Hepatocyte (in vitro differentiated cells): Measurements from ENCODE around the gene SH3TC2. TPM values are rescaled to one million over a fixed set of nuclear protein-coding genes. Genes with fewer than 3 reads are reported as not detected.

Experiments used
- DNase-seq: peaks from one replicate; pipeline ENCODE4 v3.0.0-alpha.2; 2016; ENCODE audit warnings: low spot score
- H2AFZ ChIP-seq: fragments of 200-600 bp; sonication (generic); 2 replicates; pipeline ENCODE4 v1.6.0; 2016; ENCODE audit warnings: antibody characterized with exemption, mild to moderate bottlenecking
- H3K27ac ChIP-seq: fragments of 200-600 bp; sonication (generic); 2 replicates; pipeline ENCODE4 v1.5.1; 2016; ENCODE audit warnings: mild to moderate bottlenecking
- H3K27me3 ChIP-seq: fragments of 200-600 bp; sonication (generic); 2 replicates; pipeline ENCODE4 v1.6.1; 2016
- H3K36me3 ChIP-seq: fragments of 200-600 bp; sonication (generic); replicated peaks from 2 replicates; pipeline ENCODE4 v1.5.1; 2016; ENCODE audit warnings: low read depth; ENCODE audit not compliant: insufficient read depth
- H3K4me1 ChIP-seq: fragments of 200-600 bp; sonication (generic); 2 replicates; pipeline ENCODE4 v1.5.1; 2016; ENCODE audit warnings: mild to moderate bottlenecking, moderate library complexity; ENCODE audit not compliant: insufficient read depth
- H3K4me2 ChIP-seq: fragments of 200-600 bp; sonication (generic); 2 replicates; pipeline ENCODE4 v1.6.0; 2016
- H3K4me3 ChIP-seq: fragments of 200-600 bp; sonication (generic); 2 replicates; pipeline ENCODE4 v1.5.1; 2016; ENCODE audit warnings: mild to moderate bottlenecking
- H3K79me2 ChIP-seq: fragments of 200-600 bp; sonication (generic); 2 replicates; pipeline ENCODE4 v1.6.0; 2017; ENCODE audit warnings: mild to moderate bottlenecking
- H3K9me2 ChIP-seq: fragments of 200-600 bp; sonication (generic); replicated peaks from 2 replicates; pipeline ENCODE4 v1.6.0; 2017; ENCODE audit warnings: mild to moderate bottlenecking; ENCODE audit not compliant: insufficient read depth
- H3K9me3 ChIP-seq: fragments of 200-600 bp; sonication (generic); 2 replicates; pipeline ENCODE4 v1.5.1; 2016; ENCODE audit warnings: low read depth, mild to moderate bottlenecking
- H4K20me1 ChIP-seq: fragments of 200-600 bp; sonication (generic); 2 replicates; pipeline ENCODE4 v1.6.0; 2016; ENCODE audit warnings: mild to moderate bottlenecking; ENCODE audit not compliant: insufficient read depth, poor library complexity, severe bottlenecking
- CTCF ChIP-seq: fragments of 200-600 bp; sonication (generic); IDR thresholded peaks from 2 replicates; pipeline ENCODE4 v1.5.1; 2016; ENCODE audit warnings: antibody characterized with exemption, mild to moderate bottlenecking; ENCODE audit not compliant: poor library complexity
- EZH2 ChIP-seq: fragments of 200-600 bp; sonication (generic); IDR thresholded peaks from 2 replicates; pipeline ENCODE4 v1.6.1; 2016; ENCODE audit warnings: antibody characterized with exemption, mild to moderate bottlenecking, borderline replicate concordance
- EZH2phosphoT487 ChIP-seq: fragments of 200-600 bp; sonication (generic); IDR thresholded peaks from one replicate; pipeline ENCODE4 v1.6.1; 2018; ENCODE audit warnings: antibody characterized with exemption, mild to moderate bottlenecking, low read depth, moderate library complexity; ENCODE audit not compliant: unreplicated experiment, severe bottlenecking
- WGBS: methylation state at CpG from one replicate; pipeline ENCODE4 v1.1.6; 2016; ENCODE audit warnings: low lambda C conversion rate; ENCODE audit errors: missing lambda C conversion rate; 5-methylcytosine and 5-hydroxymethylcytosine counted together
- polyA plus RNA-seq: library from polyadenylated mRNA; unstranded; fragments of >200 nt; fragmentation: Nextera tagmentation; extraction: Ambion mirVana; gene quantifications from 2 replicates; pipeline ENCODE4 v1.2.1, GENCODE V29; 2016
- total RNA-seq: library from RNA; depleted of rRNA; stranded (reverse); fragments of >200 nt; gene quantifications from 2 replicates; pipeline ENCODE4 v1.2.3, GENCODE V29; 2014

The SH3TC2 gene
- total and polyA plus RNA-seq, 2 experiments from 2014 or later, result 2.2 to 3.5 TPM

DNA sequence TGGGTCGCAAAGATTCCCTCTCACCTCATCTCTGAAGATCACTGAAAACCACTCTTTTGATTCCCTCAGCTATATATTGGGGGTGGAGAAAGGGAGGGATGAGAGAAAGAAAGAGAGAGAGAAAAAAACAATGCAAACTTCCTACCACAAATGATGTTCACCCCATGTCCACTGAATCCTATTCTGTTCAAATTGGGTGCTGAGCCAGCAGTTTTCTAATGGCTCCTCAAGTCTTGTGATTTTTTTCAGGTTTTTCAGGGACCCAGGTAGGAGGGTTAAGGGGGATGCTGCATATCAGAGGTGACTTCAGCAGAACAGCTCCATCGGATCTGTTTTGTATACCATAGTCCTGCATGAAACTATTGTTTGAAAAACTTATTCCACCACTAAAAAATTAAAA, 95.9 kb downstream of the SH3TC2 start:
- TF ChIP-seq EZH2, result no peak
- TF ChIP-seq CTCF, result no peak
- no peak for TF ChIP-seq EZH2phosphoT487
- 97% methylated on average over 2 of the region's 2 CpGs for WGBS
- H3K4me2 ChIP-seq, result no peak overlapping the region

GRCh38 chr5:148966348-148966747, 96.5 kb downstream of the SH3TC2 start:
- H4K20me1 ChIP-seq, result no peaks in the 10 kb centered on the region
- DNase-seq, result no peak
- peaks cover 5% of the 10 kb centered on the region for H3K4me1 ChIP-seq
- H3K4me3 ChIP-seq, result no peak overlapping the region
- H2AFZ ChIP-seq, result no peak overlapping the region
- no peaks in the 10 kb centered on the region for H3K79me2 ChIP-seq
- H3K4me2 ChIP-seq, result no peak overlapping the region
- H3K27ac ChIP-seq, result peak overlapping the region; percentile 54
- no peaks in the 10 kb centered on the region for H3K27me3 ChIP-seq
- TF ChIP-seq CTCF (no peak), EZH2 (no peak)
- WGBS, result 79% methylated on average over 4 of the region's 4 CpGs
- H3K36me3 ChIP-seq, result no peaks in the 10 kb centered on the region
- H3K9me3 ChIP-seq, result no peaks in the 10 kb centered on the region
- no peaks in the 10 kb centered on the region for H3K9me2 ChIP-seq

More for the DNA sequence above, 95.9 kb downstream of the SH3TC2 start:
- Histone ChIP-seq H2AFZ (no peak overlapping the region), H3K4me3 (no peak overlapping the region), H3K27me3 (no peaks in the 10 kb centered on the region), H3K79me2 (no peaks in the 10 kb centered on the region), H3K4me1 (peaks cover 5% of the 10 kb centered on the region), H4K20me1 (no peaks in the 10 kb centered on the region), H3K27ac (no peak overlapping the region), H3K36me3 (no peaks in the 10 kb centered on the region), H3K9me3 (no peaks in the 10 kb centered on the region), H3K9me2 (no peaks in the 10 kb centered on the region)
- no peak for DNase-seq

- Histone ChIP-seq H4K20me1 (no peaks in the 10 kb centered on the region), H3K36me3 (no peaks in the 10 kb centered on the region), H3K4me1 (peaks cover 5% of the 10 kb centered on the region), H3K27ac (peak overlapping the region; percentile 54), H3K4me3 (no peak overlapping the region), H2AFZ (no peak overlapping the region), H3K4me2 (no peak overlapping the region), H3K9me2 (no peaks in the 10 kb centered on the region), H3K79me2 (no peaks in the 10 kb centered on the region), H3K27me3 (no peaks in the 10 kb centered on the region), H3K9me3 (no peaks in the 10 kb centered on the region)
- peak; percentile 53 for DNase-seq
- TF ChIP-seq CTCF (no peak), EZH2phosphoT487 (no peak), EZH2 (no peak)
- WGBS, result 83% methylated on average over 13 of the region's 13 CpGs
Observed at GRCh38 chr5:148965511-148966265, 97.2 kb downstream of the SH3TC2 start.
